NB4 (cell line): ENCODE results near the gene WNT9A.

ENCODE experiments used
- CTCF ChIP-seq: IDR thresholded peaks from one replicate; pipeline ENCODE4 v1.5.1; 2012; ENCODE audit warnings: low read depth, low read length
- MAX ChIP-seq: IDR thresholded peaks from 2 replicates; pipeline ENCODE4 v1.6.1; 2011; ENCODE audit warnings: low read depth, low read length
- POLR2A ChIP-seq: IDR thresholded peaks from 2 replicates; pipeline ENCODE4 v1.6.1; 2011; ENCODE audit warnings: mild to moderate bottlenecking; ENCODE audit not compliant: insufficient read length; ENCODE audit errors: extremely low read depth

- no peak for TF ChIP-seq CTCF
- TF ChIP-seq POLR2A: no peak
- no peak for TF ChIP-seq MAX
These were observed 59.9 kb downstream of the WNT9A start for GRCh38 chr1:227887697-227888403.
